Muscle of arm (tissue), 14 donors: ENCODE measurements around the gene HSPA14. TPM values are rescaled to one million over a fixed set of nuclear protein-coding genes. Genes with fewer than 3 reads are reported as not detected.
"Not testable (repeated sequence)": the region's sequence is repeated elsewhere in the genome, so short reads cannot be mapped to it uniquely, and the experiment has no call there.

Source experiments
- DNase-seq: peaks from one replicate; pipeline ENCODE4 v3.0.0-alpha.2; 2013
- long read RNA-seq, 11 donors: transcript quantifications; one replicate each; lab custom pipeline, GENCODE V29; 2026
- polyA plus RNA-seq, 12 donors: library from polyadenylated mRNA; unstranded; fragments of 120-200 nt; gene quantifications; one replicate each; pipeline ENCODE4 v1.2.1, GENCODE V29; 2013; ENCODE audit not compliant: insufficient read length in 12 of 12

HSPA14 gene, protein sequence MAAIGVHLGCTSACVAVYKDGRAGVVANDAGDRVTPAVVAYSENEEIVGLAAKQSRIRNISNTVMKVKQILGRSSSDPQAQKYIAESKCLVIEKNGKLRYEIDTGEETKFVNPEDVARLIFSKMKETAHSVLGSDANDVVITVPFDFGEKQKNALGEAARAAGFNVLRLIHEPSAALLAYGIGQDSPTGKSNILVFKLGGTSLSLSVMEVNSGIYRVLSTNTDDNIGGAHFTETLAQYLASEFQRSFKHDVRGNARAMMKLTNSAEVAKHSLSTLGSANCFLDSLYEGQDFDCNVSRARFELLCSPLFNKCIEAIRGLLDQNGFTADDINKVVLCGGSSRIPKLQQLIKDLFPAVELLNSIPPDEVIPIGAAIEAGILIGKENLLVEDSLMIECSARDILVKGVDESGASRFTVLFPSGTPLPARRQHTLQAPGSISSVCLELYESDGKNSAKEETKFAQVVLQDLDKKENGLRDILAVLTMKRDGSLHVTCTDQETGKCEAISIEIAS
- 10 to 100 TPM in 11 of 12 donors, not detected in 1; 11.6 to 19.4 (median 16.4) TPM for polyA plus RNA-seq
- long read RNA-seq, donor 1, partial matches to known transcripts, result 14 of 15 reads
- long read RNA-seq, donor 1, other reads (novel, unspliced or antisense), result 0 of 15 reads
- long read RNA-seq, donor 2, partial matches to known transcripts, result 6 of 10 reads
- long read RNA-seq, donor 2, other reads (novel, unspliced or antisense), result 0 of 10 reads
- long read RNA-seq, donor 3, partial matches to known transcripts, result 0 of 1 reads
- long read RNA-seq, donor 3, other reads (novel, unspliced or antisense), result 0 of 1 reads
- long read RNA-seq, donor 4, partial matches to known transcripts, result 8 of 8 reads
- long read RNA-seq, donor 4, other reads (novel, unspliced or antisense), result 0 of 8 reads
- long read RNA-seq, donor 5, result 0 reads
- long read RNA-seq, donor 6, partial matches to known transcripts, result 0 of 4 reads
- long read RNA-seq, donor 6, other reads (novel, unspliced or antisense), result 0 of 4 reads
- long read RNA-seq, donor 7, result 0 reads
- long read RNA-seq, donor 8, partial matches to known transcripts, result 5 of 9 reads
- long read RNA-seq, donor 8, other reads (novel, unspliced or antisense), result 0 of 9 reads
- long read RNA-seq, donor 9, transcript HSPA14-201 (14 exons, 1,904 nt), result major isoform, 5 of 5 reads
- long read RNA-seq, donor 9, partial matches to known transcripts, result 0 of 5 reads
- long read RNA-seq, donor 9, other reads (novel, unspliced or antisense), result 0 of 5 reads
- long read RNA-seq, donor 10, partial matches to known transcripts, result 0 of 4 reads
- long read RNA-seq, donor 10, other reads (novel, unspliced or antisense), result 0 of 4 reads
- long read RNA-seq, donor 11, partial matches to known transcripts, result 0 of 4 reads
- long read RNA-seq, donor 11, other reads (novel, unspliced or antisense), result 0 of 4 reads

- peak; percentile 100 for DNase-seq
Measured at GRCh38 chr10:14837757-14838581, at the start of gene HSPA14, which contains the start of the genes CDNF and MSANTD7. HSPA14 (plus strand) TSS chr10:14838306; CDS start chr10:14838403, 97 bp downstream. CDNF (minus strand) TSS chr10:14838037; CDS start chr10:14837946, 91 bp downstream. MSANTD7 (plus strand) TSS chr10:14838306; CDS start chr10:14842285, 3,979 bp downstream.

DNA sequence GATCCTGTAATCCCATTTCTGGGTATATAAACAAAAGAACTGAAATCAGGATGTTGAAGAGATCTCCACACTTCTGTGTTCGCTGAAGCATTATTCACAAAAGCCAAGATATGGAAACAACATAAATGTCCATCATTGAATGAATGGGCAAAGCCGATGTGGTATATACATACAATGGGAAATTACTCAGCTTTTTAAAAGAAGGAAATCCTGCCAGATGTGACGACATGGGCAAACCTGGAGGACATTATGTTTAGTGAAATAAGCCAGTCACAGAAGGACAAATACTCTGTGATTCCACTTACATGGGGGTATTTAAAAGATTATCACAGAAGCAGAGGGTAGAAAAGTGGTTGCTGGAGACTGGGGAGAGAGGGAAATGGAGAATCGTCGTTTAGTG is 39.5 kb upstream of the HSPA14 start:
- peak; percentile 25 for DNase-seq

GRCh38 chr10:14800397-14800796 is 37.7 kb upstream of the HSPA14 start:
- DNase-seq, result no peak

DNA sequence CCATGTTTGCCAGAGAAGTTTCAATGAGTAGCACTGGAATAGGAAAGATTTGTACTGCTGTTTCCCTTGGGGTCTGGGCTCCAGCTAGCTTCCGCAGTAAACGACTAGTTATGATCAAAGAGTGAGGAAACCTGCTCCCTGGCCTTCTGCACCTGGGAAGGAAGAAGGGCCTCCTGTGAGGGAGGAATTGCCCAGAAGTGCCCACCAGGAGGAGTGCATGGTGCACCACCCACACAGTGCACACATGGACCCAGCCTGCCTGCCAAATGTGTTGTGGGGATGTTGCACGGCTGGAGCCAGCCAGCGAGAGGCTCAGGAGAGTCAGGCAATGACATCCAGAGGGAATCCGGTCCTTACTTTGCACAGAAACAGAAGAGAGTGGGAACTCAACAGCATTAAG is 36.4 kb upstream of the HSPA14 start:
- no peak for DNase-seq

DNA sequence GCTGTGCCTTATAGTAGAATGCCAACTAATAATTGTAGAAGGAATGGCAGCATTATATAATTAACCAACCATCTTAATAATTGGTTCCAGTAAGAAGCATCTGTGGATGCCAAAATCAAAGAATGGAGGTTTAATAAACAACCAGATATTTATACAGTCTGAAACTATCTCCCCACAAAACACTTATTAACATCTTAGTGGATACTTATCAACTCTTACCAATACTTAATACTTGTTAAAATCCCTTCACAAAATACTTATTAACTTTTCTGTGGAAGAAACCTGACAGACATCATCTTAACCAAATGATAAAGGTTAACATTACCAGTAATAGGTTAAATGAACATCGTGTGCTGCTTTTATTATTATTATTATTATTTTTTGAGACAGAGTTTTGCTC is 34.3 kb upstream of the HSPA14 start:
- no peak for DNase-seq

GRCh38 chr10:14806318-14806717 is 31.8 kb upstream of the HSPA14 start:
- no peak for DNase-seq

GRCh38 chr10:14810969-14811953 is 26.8 kb upstream of the HSPA14 start:
- no peak for DNase-seq

- DNase-seq, result no peak
Measured at GRCh38 chr10:14812271-14812670, 25.8 kb upstream of the HSPA14 start.

GRCh38 chr10:14815681-14816080 is 22.4 kb upstream of the HSPA14 start:
- no peak for DNase-seq

- DNase-seq, result not testable (repeated sequence)
Measured at GRCh38 chr10:14816717-14817116, 21.4 kb upstream of the HSPA14 start.

GRCh38 chr10:14820010-14820774 is 17.9 kb upstream of the HSPA14 start:
- DNase-seq, result no peak

DNA sequence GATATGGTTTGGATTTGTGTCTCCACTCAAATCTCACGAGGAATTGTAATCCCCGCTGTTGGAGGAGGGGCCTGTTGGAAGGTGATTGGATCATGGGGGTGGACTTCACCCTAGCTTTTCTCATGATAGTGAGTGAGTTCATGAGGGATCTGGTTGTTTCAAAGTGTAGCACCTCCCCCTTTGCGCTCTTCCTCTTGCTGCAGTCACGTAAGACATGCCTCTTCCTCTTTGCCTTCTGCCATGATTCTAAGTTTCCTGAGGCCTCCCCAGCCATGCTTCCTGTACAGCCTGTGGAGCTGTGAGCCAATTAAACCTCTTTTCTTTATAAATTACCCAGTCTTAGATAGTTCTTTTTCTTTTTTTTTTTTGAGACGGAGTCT is 17.3 kb upstream of the HSPA14 start:
- DNase-seq, result no peak

- DNase-seq, result no peak
Measured at GRCh38 chr10:14821635-14822375, 16.3 kb upstream of the HSPA14 start.

- peak; percentile 35 for DNase-seq
Measured at GRCh38 chr10:14822879-14823755, 15.0 kb upstream of the HSPA14 start.

GRCh38 chr10:14823966-14824365 is 14.1 kb upstream of the HSPA14 start:
- no peak for DNase-seq

- no peak for DNase-seq
Measured at GRCh38 chr10:14826076-14826829, 11.9 kb upstream of the HSPA14 start.
